Hematopoietic multipotent progenitor cell treated with erythropoietin and hydrocortisone succinate and interleukin-3 and kit ligand, for 8 days (in vitro differentiated cells): ENCODE measurements around the gene MYLK2.
"Not testable (repeated sequence)": the region's sequence is repeated elsewhere in the genome, so short reads cannot be mapped to it uniquely, and the experiment has no call there.

Experiments used
- DNase-seq: peaks from one replicate; pipeline ENCODE4 v3.0.0-alpha.2; 2015

The MYLK2 gene

DNA sequence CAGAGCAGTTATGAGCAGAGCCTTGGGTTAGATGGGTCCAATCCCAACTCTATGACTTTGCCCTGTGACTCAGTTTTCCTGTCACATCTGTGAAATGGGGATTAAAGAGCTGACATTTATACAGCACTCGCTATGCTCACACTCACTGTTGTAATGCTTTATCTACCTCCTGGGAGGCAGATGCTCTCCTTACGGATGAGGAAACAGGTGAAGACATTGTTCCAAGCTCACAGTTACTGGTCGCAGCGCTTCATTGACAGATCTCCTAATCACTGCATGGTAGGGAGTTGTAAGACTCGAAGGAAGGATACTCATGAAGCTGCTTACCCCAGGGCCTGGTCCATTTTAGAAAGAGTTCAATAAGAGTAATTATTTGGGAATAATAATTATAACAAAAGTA is 2.9 kb upstream of the MYLK2 start:
- DNase-seq: no peak

- no peak for DNase-seq
Observed at GRCh38 chr20:31817461-31817860, 1.7 kb upstream of the MYLK2 start.

GRCh38 chr20:31818376-31818908 is 714 bp upstream of the MYLK2 start:
- no peak for DNase-seq

DNA sequence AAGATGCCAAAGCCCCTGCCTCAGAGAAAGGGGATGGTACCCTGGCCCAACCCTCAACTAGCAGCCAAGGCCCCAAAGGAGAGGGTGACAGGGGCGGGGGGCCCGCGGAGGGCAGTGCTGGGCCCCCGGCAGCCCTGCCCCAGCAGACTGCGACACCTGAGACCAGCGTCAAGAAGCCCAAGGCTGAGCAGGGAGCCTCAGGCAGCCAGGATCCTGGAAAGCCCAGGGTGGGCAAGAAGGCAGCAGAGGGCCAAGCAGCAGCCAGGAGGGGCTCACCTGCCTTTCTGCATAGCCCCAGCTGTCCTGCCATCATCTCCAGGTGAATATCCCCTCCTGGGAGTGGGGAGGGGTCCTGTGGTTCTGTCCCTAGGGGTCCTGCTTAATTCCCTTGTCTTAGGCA is 1.1 kb downstream of the MYLK2 start:
- DNase-seq: no peak

DNA sequence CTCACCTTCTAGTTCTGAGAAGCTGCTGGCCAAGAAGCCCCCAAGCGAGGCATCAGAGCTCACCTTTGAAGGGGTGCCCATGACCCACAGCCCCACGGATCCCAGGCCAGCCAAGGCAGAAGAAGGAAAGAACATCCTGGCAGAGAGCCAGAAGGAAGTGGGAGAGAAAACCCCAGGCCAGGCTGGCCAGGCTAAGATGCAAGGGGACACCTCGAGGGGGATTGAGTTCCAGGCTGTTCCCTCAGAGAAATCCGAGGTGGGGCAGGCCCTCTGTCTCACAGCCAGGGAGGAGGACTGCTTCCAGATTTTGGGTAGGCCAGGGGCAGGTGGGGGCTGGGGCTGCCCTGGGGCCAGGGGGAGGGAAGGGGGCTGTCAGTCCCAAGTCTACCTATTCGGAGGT is 2.3 kb downstream of the MYLK2 start:
- no peak for DNase-seq

DNA sequence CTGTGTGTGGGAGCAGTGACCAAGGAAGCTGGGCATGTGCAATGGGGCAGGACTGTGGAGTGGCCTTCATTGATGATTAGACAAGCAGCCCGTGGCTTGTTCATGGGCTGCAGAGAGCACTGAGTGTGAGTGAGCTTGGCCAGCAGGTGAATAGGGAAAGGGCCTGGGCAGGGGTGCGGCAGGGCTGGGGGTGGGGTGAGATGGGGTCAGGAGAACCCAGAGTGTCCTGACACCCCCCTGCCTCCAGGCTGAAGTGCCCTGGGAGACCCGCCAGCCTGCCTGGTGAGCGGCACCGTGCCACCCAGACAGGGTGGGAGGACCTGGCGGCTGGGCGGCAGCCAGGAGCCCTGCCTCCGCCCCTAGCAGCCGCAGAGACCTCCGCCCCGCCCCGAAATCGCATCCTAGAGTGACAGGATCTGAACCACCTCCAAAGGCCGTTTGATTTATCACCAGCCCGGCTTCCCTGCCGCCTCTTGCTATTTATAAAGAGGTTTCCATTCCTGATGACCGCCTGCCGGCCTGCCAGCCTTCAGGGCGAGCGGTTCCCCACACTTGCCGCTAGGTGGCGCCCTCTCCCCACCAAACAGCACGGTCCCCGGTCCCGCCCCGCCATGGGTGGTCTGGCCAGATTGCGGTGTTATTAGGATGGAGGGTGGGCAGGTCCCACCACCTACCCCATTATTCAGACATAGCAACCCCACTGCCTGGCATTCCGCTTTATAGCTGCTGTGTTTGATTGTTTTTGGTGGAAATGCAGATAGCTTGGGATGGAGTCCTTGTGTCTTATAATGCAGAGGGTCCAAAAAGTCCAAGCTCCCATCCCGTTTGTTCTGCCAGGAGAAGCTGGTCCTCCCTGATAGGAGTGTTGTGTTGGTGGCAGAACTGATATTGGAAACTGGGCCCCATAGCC is 3.5 kb downstream of the MYLK2 start:
- DNase-seq: peak; percentile 65

DNA sequence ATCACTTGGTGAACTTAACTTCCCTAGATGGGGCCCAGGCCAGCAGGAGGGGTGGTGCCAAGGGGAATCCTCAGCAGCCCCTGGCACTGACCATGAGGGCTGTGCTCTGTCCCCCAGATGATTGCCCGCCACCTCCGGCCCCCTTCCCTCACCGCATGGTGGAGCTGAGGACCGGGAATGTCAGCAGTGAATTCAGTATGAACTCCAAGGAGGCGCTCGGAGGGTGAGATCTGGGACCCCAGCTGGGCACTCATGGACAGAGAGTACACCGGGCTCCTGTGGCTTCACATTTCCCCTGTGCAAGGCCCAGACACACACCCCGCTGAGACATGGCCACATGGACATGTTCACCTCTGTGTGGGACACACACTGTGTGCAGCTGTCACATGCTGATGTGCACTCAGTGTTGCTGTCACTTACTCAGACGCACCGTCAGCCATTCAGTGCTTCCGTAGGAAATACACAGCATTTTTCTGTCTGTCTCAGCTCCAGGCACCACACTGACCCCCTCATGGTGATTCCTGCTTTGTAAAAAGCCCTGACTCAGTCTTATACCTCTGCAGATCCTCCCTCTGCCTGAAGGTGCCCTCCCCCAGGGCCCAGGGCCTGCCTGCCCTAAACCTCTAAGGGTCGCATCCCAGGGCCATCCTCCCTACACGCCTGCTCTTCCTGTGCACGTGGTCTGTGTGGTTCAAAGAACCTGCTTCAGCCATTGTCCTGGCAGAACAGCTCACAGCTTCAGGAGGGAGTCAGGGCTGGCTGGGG is 4.4 kb downstream of the MYLK2 start:
- DNase-seq: no peak

DNA sequence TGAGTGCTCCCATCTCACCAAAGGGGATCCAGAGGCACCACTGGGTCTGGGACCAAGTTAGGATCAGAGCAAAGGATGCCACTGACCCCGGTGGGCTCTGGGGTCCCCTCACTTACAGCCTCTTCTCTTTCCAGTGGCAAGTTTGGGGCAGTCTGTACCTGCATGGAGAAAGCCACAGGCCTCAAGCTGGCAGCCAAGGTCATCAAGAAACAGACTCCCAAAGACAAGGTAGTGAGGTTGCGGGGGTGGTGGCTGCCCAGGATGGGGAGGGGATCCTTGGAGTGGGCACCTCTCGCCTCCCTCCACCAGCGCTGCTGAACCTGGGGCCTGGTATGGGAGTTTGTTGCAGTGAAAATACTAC is 4.9 kb downstream of the MYLK2 start:
- DNase-seq: no peak

DNA sequence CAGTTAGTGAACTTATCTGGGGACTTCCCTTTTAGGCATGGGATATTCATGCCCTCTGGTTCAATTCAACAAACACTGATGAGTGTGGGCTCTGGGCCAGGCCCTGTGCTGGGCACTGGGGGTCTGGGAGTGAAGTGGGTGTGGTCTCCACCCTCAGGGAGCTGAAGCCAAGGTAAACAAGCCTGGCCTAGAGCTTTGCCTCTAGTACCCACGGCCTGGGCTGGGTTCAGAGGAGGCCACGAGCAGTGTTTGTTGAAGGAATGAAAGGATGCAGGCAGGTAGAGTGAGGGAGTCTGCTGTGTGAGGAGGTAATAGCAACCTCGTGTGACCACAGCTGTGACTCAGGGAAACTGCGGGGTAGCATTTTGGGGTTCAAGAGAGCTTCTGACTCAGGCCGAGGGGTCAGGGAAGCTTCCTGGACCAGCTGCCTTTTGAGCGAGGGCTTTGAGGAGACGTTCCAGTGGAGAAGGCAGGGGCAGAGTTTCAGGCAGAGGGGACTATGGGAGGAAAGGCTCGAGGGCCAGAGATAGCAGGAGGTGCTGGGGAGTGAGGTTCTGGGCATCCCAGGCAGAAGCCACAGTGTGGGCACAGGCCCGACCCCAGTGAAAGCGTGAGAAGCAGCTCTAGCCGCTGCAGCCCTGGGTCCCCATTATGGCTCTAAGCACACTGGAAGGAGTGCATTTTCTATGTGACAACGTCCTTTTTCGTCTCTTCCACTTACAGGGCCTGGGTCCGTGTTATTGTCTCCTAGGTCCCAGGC is 5.6 kb downstream of the MYLK2 start:
- DNase-seq: no peak

- DNase-seq: no peak
Observed at GRCh38 chr20:31826074-31826473, 6.9 kb downstream of the MYLK2 start.

GRCh38 chr20:31827059-31827458 is 7.9 kb downstream of the MYLK2 start:
- no peak for DNase-seq

GRCh38 chr20:31828016-31828415 is 8.9 kb downstream of the MYLK2 start:
- not testable (repeated sequence) for DNase-seq

DNA sequence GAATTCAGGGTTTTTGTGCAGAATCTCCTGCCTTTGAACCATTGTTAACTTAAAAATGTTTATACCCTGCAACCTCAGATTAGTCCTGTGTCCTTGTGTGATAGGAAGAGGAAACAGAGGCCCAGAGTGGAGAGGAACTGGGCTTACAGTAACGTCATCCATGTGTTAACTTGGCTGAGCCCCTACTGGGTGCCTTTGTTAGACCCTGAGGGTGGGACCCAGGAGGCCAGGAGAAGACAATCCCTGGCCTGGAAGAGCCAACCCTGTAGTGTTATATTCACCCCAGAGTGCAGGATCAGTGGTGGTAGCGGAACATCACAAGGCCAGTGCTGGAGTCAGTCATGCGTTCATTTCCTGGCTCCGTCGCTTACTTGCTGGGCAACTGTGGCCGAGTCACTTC is 10.6 kb downstream of the MYLK2 start:
- no peak for DNase-seq

DNA sequence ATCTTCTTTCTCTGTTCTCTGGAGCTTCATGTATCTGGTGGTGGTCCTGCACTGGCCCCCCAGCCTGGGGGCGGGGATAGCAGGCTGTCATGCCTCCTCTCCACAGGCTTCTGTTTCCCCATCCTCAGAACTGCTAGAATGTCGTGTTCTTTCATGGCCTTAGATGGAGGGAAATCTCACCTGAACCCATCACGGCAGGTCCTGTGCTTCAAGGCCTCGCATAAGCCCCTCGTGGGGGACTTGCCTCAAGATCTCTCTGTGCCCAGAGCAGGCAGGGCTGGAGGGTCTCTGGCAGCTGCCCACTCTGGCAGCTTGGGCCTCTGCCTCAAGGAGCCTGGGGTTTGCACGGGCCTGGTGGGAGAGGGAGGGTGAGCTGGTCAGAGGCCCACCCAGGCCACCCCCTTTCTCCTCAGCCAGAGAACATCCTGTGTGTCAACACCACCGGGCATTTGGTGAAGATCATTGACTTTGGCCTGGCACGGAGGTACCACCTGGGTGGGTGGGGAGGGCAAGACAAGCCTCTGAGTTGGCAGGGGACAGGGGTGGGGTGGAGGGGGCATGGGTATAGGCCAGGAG is 11.3 kb downstream of the MYLK2 start:
- DNase-seq: no peak

DNA sequence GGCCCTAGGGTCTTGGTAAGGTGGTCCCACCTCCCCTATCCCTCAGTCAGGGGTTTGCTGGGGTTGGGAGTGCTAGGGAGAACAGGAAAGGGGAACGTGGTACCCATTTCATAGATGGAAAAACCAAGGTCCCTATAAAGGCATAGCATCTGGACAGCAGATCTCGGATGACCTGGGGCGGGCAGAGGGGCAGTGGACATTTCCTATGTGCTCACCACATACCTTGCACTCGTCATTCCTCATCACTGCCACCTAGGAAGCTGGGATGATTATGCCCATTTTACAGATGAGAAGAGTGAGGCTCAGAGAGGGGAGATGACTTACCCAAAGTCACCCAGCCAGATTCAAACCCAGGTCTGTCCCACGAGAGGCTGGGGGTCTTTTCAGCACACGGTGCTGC is 12.1 kb downstream of the MYLK2 start:
- no peak for DNase-seq

GRCh38 chr20:31831771-31832306 is 12.7 kb downstream of the MYLK2 start:
- DNase-seq: no peak

DNA sequence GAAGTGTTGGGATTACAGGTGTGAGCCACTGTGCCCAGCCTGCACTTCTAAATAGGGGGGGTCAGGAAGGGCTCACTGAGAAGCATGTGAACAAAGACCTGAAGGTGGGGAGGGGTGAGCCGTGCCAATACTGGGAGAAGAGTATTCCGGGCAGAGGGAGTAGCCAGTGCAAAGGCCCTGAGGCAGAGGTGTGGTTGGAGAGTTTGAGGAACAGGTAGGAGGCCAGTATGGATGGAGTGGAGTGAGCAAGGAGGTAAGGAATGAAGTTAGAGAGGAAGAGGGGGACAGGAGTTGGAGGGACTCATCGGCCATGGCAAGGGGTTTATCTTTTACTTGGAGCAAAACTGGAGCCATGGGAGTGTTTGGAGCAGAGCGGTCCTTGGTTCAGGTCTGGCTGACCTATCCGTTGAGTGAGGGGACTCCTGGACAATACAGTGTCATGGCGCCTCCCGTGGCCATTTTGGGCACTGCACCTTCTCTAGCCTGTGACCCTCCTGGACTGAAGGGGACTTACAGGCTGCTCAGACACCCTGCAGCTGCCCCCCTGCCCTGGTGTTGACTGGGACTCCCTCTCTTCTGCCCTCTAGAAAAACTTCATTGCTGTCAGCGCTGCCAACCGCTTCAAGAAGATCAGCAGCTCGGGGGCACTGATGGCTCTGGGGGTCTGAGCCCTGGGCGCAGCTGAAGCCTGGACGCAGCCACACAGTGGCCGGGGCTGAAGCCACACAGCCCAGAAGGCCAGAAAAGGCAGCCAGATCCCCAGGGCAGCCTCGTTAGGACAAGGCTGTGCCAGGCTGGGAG is 14.2 kb downstream of the MYLK2 start:
- DNase-seq: peak; percentile 63

DNA sequence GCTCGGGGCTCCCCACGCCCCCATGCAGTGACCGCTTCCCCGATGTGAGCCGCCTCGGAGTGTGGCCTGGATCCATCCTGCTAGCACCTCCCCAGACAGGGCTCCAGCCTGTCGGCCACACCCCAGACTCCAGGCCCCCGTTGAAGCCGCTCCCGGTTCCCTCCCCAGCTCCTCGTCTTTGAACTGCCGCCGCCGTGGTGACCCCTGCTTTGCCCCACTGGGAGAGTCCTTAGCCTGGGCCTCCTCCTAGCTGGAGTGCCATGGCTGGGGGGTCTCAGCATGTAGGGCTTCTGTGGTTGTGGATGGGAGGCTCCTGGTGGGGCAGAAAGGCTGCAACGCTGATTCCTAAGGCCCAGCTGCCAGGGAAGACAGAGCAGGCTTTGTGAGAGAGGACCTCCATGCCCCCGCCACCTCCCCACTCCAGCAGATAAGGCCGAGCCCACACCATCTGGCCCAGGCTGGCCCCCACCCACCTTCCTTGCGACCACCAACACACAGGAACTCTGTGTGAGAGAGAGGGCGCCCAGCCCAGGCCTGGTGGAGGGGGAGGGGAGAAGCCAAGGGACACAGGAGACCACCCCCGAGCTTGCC is 14.9 kb downstream of the MYLK2 start:
- DNase-seq: no peak

DNA sequence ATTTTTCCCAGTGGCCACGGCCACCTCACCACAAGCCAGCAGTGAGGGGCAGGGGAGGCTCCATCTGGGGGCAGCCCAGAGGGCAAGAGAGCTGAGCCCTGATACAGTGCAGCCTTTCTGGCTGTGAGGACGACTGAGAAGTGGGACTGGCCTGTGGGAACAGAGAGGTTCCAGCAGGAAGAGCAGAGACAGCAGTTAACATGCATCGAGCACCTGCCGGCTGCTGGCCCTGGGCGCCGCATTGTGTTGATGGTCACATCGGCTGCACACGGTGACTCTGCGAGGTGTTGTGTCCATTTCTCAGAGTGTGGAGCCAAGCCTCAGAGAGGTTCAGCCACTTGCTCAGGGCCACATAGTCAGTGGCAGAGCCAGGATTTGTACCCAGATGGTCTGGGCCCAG is 16.4 kb downstream of the MYLK2 start:
- no peak for DNase-seq

GRCh38 chr20:31835977-31836852 is 17.1 kb downstream of the MYLK2 start:
- DNase-seq: peak; percentile 78
